Osteoblast (primary cell): Measurements from ENCODE around the gene RNFT2. TPM values are rescaled to one million over a fixed set of nuclear protein-coding genes. Genes with fewer than 3 reads are reported as not detected.

ENCODE experiments used
- DNase-seq: peaks from one replicate; pipeline ENCODE4 v3.0.0; 2011; ENCODE audit warnings: low spot score, mixed read lengths; ENCODE audit not compliant: insufficient read length; ENCODE audit errors: missing footprints
- H2AFZ ChIP-seq: 2 replicates; pipeline ENCODE4 v1.6.0; 2011; ENCODE audit warnings: mild to moderate bottlenecking, low read length
- H3K27ac ChIP-seq: 2 replicates; pipeline ENCODE4 v1.5.1; 2011; ENCODE audit warnings: mild to moderate bottlenecking, low read depth, low read length, moderate library complexity
- H3K27me3 ChIP-seq: 2 replicates; pipeline ENCODE4 v1.6.0; 2012; ENCODE audit warnings: mild to moderate bottlenecking, control low read depth, inconsistent platforms, low read length, moderate library complexity; ENCODE audit not compliant: insufficient read depth
- H3K36me3 ChIP-seq: 2 replicates; pipeline ENCODE4 v1.5.1; 2011; ENCODE audit warnings: mild to moderate bottlenecking, low read length, control low read depth, moderate library complexity; ENCODE audit not compliant: insufficient read depth
- H3K4me1 ChIP-seq: 2 replicates; pipeline ENCODE4 v1.5.1; 2011; ENCODE audit warnings: mild to moderate bottlenecking, low read length, control low read depth, moderate library complexity; ENCODE audit not compliant: insufficient read depth
- H3K4me2 ChIP-seq: 2 replicates; pipeline ENCODE4 v1.6.0; 2011; ENCODE audit warnings: mild to moderate bottlenecking, low read length; ENCODE audit not compliant: insufficient read depth
- H3K4me3 ChIP-seq: fragments of 200-600 bp; sonication (generic); 3 replicates; pipeline ENCODE4 v1.5.1; 2012; ENCODE audit warnings: mild to moderate bottlenecking, low read length, inconsistent platforms; ENCODE audit not compliant: insufficient read depth
- H3K79me2 ChIP-seq: 2 replicates; pipeline ENCODE4 v1.6.0; 2012; ENCODE audit warnings: mild to moderate bottlenecking, low read length, control low read depth, inconsistent platforms; ENCODE audit not compliant: insufficient read depth
- H3K9me3 ChIP-seq: 2 replicates; pipeline ENCODE4 v1.5.1; 2011; ENCODE audit warnings: low read depth, low read length, control low read depth
- H4K20me1 ChIP-seq: 2 replicates; pipeline ENCODE4 v1.6.0; 2012; ENCODE audit warnings: mild to moderate bottlenecking, low read length, control low read depth; ENCODE audit not compliant: insufficient read depth
- total RNA-seq: library from RNA; depleted of rRNA; stranded (reverse); fragments of >200 nt; gene quantifications from 2 replicates; pipeline ENCODE4 v1.2.3, GENCODE V29; 2012
- TF ChIP-seq, protein P1 (sequence below): IDR thresholded peaks from 2 replicates; pipeline ENCODE4 v1.5.1; 2011; ENCODE audit warnings: mild to moderate bottlenecking, low read depth, low read length, moderate library complexity; ENCODE audit errors: extremely low read depth

The RNFT2 gene
- total RNA-seq, 1 donor = 3.3 TPM

DNA sequence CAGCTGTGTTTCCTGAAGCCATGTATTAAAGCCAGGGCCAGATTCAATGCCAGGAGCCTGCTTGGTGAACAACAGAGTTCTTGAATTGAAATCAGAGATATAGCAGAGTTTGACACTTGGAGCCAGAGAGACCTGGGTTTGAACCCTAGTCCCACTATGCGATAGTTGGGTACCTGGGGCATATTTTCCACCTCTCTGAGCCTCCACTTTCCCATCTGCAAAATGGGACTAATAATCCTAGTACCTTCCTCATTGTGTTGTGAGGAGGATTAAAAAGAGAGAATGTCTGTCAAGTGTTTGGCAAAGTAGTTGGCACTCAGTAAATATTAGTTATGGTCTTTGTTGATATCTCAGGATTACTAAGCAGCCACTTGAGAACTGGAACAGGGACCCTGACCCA is 149.1 kb downstream of the RNFT2 start:
- H3K4me1 ChIP-seq = no peaks in the 10 kb centered on the region

DNA sequence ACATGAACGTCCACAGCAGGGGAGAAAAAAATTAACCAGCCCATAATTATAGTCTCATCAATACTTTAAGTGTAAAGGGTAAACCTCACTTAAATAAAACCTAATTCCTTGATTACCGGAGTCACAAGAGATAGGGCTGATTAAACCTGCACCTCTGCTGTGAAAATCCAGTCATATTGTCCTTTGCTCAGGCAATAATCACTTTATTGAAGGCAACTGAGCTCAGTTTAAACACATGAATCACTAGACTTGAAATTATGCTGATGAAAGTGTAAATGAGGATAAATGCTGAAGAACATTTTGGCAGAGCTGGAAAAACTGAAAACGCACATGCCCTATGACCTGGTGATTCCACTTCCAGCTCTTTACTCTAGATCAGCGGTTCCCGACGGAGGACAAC is 149.8 kb downstream of the RNFT2 start:
- Histone ChIP-seq H3K27ac (no peak overlapping the region), H3K4me3 (no peak overlapping the region), H3K4me2 (no peak overlapping the region), H4K20me1 (no peaks in the 10 kb centered on the region), H3K36me3 (no peaks in the 10 kb centered on the region), H3K79me2 (no peaks in the 10 kb centered on the region), H2AFZ (no peak overlapping the region), H3K27me3 (peaks cover 5% of the 10 kb centered on the region), H3K4me1 (no peaks in the 10 kb centered on the region), H3K9me3 (no peaks in the 10 kb centered on the region)
- TF ChIP-seq, protein P1, sequence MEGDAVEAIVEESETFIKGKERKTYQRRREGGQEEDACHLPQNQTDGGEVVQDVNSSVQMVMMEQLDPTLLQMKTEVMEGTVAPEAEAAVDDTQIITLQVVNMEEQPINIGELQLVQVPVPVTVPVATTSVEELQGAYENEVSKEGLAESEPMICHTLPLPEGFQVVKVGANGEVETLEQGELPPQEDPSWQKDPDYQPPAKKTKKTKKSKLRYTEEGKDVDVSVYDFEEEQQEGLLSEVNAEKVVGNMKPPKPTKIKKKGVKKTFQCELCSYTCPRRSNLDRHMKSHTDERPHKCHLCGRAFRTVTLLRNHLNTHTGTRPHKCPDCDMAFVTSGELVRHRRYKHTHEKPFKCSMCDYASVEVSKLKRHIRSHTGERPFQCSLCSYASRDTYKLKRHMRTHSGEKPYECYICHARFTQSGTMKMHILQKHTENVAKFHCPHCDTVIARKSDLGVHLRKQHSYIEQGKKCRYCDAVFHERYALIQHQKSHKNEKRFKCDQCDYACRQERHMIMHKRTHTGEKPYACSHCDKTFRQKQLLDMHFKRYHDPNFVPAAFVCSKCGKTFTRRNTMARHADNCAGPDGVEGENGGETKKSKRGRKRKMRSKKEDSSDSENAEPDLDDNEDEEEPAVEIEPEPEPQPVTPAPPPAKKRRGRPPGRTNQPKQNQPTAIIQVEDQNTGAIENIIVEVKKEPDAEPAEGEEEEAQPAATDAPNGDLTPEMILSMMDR = no peak
- DNase-seq = no peak

More for the DNA sequence above, 149.1 kb downstream of the RNFT2 start:
- Histone ChIP-seq H3K4me3 (no peak overlapping the region), H4K20me1 (no peaks in the 10 kb centered on the region), H3K27me3 (peaks cover 11% of the 10 kb centered on the region), H3K9me3 (no peaks in the 10 kb centered on the region), H3K79me2 (no peaks in the 10 kb centered on the region), H3K27ac (no peak overlapping the region), H2AFZ (no peak overlapping the region), H3K36me3 (no peaks in the 10 kb centered on the region), H3K4me2 (no peak overlapping the region)
- TF ChIP-seq, protein P1 = no peak
- no peak for DNase-seq

DNA sequence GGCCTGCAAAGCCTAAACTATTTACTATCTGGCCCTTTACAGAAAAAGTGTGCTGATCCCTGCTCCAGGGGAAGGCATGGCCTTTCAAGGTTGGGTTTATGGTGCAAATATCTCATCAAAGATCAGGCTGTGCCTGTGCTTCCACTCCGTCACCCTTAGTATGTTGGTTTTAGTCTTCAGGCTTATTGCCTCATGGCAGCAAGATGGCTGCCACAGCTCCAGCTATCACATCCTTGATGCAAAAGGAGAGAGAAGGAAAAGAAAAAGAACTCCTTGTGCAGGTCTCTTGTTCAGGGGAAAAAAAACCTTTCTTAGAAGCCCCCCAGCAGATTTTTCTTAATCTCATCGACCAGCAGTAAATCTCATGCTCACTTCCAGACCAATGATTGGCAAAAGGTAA is 152.2 kb downstream of the RNFT2 start:
- no peak overlapping the region for H2AFZ ChIP-seq

DNA sequence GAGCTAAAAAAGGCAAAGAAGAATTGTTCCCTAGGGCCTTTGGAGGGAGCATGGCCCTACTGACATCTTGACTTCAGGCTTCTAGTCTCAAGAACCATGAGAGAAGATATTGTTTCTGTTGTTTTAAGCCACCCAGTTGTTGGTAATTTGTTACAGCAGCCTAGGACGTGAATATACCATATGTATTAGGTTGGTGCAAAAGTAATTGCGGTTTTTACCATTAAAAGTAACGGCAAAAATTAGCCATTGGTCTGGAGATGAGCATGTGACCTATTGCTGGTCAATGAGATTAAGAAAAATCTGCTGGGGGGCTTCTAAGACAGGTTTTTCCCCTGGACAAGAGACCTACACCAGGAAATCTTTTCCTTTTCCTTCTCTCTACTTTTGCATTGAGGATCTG is 152.9 kb downstream of the RNFT2 start:
- TF ChIP-seq, protein P1 = no peak
- no peak overlapping the region for H3K4me3 ChIP-seq

More for the DNA sequence above, 152.2 kb downstream of the RNFT2 start:
- Histone ChIP-seq H4K20me1 (no peaks in the 10 kb centered on the region), H3K4me1 (no peaks in the 10 kb centered on the region), H3K4me2 (no peak overlapping the region), H3K4me3 (no peak overlapping the region), H3K79me2 (no peaks in the 10 kb centered on the region), H3K27me3 (no peaks in the 10 kb centered on the region), H3K9me3 (no peaks in the 10 kb centered on the region), H3K27ac (no peak overlapping the region), H3K36me3 (no peaks in the 10 kb centered on the region)
- TF ChIP-seq, protein P1 = no peak
- no peak for DNase-seq

More for the DNA sequence above, 152.9 kb downstream of the RNFT2 start:
- Histone ChIP-seq H2AFZ (no peak overlapping the region), H3K27me3 (no peaks in the 10 kb centered on the region), H3K27ac (no peak overlapping the region), H3K4me2 (no peak overlapping the region), H3K36me3 (no peaks in the 10 kb centered on the region), H4K20me1 (no peaks in the 10 kb centered on the region), H3K4me1 (no peaks in the 10 kb centered on the region), H3K9me3 (no peaks in the 10 kb centered on the region), H3K79me2 (no peaks in the 10 kb centered on the region)
- no peak for DNase-seq
